IPS-NIHi7 (cell line): ENCODE results near the gene SMOC2.
"Not testable (repeated sequence)": the region's sequence is repeated elsewhere in the genome, so short reads cannot be mapped to it uniquely, and the experiment has no call there.

Experiments used
- DNase-seq: peaks from one replicate; pipeline ENCODE4 v3.0.0; 2012; ENCODE audit warnings: mixed read lengths; ENCODE audit errors: extremely low spot score

Gene SMOC2

GRCh38 chr6:168649209-168649608 lies 208.2 kb downstream of the SMOC2 start:
- no peak for DNase-seq

GRCh38 chr6:168650671-168651111 lies 209.7 kb downstream of the SMOC2 start:
- no peak for DNase-seq

- no peak for DNase-seq
Measured at GRCh38 chr6:168655462-168656152, 214.6 kb downstream of the SMOC2 start.

GRCh38 chr6:168658059-168658458 lies 217.1 kb downstream of the SMOC2 start:
- DNase-seq: no peak

- DNase-seq: no peak
Measured at GRCh38 chr6:168660400-168660945, 219.5 kb downstream of the SMOC2 start.

- DNase-seq: no peak
Measured at GRCh38 chr6:168662301-168662936, 221.4 kb downstream of the SMOC2 start.

- DNase-seq: no peak
Measured at GRCh38 chr6:168663041-168663440, 222.1 kb downstream of the SMOC2 start.

GRCh38 chr6:168664956-168665355 lies 224.0 kb downstream of the SMOC2 start:
- DNase-seq: no peak

- DNase-seq: no peak
Measured at GRCh38 chr6:168666170-168666569, 225.2 kb downstream of the SMOC2 start.

- no peak for DNase-seq
Measured at GRCh38 chr6:168666699-168667427, 225.9 kb downstream of the SMOC2 start.

- DNase-seq: no peak
Measured at GRCh38 chr6:168667428-168667805, 226.4 kb downstream of the SMOC2 start.

- no peak for DNase-seq
Measured at GRCh38 chr6:168670401-168670985, 229.5 kb downstream of the SMOC2 start.

GRCh38 chr6:168671028-168671862 lies 230.3 kb downstream of the SMOC2 start:
- DNase-seq: no peak

- no peak for DNase-seq
Measured at GRCh38 chr6:168671863-168672546, 231.0 kb downstream of the SMOC2 start.

GRCh38 chr6:168674595-168674994 lies 233.6 kb downstream of the SMOC2 start:
- DNase-seq: no peak

GRCh38 chr6:168675375-168675774 lies 234.4 kb downstream of the SMOC2 start:
- DNase-seq: no peak

GRCh38 chr6:168675933-168676551 lies 235.1 kb downstream of the SMOC2 start:
- DNase-seq: no peak

- DNase-seq: no peak
Measured at GRCh38 chr6:168676552-168677322, 235.8 kb downstream of the SMOC2 start.

- DNase-seq: not testable (repeated sequence)
Measured at GRCh38 chr6:168677323-168677781, 236.4 kb downstream of the SMOC2 start.
